ENCODE data around the gene MAG. TPM values are rescaled to one million over a fixed set of nuclear protein-coding genes. Genes with fewer than 3 reads are reported as not detected.

MAG gene
- total and polyA plus RNA-seq, 9 of the 15 experiments (the other 6 are each of a cell fraction or from before 2014, with no cell fraction given) = 0.11 to 10.0 (median 1.6) TPM

DNA sequence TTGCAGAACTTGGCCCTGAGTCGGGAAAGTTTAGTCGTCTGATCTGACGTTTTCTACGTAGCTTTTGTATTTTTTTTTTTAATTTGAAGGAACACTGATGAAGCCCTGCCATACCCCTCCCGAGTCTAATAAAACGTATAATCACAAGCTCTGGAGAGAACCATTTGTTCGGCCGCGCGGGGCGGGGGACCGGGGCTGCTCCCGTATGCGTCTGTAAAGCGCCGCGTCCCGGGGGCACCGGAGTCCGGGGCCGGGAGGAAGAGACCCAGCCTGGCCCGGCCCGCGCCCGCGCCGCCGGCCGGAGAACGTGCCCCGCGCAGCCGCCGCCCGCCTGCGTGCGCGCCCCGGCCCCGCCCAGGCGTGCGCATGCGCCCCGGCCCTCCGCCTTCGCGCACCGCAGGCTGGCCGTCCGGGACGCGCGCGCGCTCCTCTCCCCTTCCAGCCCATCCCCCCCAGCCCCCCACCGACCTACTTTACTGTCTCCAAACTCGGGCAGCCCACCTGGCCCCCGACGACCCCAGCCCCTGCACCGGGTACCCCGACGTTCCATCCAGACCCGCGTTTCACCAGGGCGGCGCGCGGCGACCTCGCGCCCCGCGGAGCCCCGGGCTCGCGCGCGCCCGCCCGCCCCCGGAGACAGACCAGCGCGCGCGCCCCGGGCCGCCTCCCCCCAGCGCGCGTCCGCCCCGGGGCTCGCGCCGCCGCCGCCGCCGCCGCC is 24.0 kb upstream of the MAG start (continued):
- TF ChIP-seq, protein P1, sequence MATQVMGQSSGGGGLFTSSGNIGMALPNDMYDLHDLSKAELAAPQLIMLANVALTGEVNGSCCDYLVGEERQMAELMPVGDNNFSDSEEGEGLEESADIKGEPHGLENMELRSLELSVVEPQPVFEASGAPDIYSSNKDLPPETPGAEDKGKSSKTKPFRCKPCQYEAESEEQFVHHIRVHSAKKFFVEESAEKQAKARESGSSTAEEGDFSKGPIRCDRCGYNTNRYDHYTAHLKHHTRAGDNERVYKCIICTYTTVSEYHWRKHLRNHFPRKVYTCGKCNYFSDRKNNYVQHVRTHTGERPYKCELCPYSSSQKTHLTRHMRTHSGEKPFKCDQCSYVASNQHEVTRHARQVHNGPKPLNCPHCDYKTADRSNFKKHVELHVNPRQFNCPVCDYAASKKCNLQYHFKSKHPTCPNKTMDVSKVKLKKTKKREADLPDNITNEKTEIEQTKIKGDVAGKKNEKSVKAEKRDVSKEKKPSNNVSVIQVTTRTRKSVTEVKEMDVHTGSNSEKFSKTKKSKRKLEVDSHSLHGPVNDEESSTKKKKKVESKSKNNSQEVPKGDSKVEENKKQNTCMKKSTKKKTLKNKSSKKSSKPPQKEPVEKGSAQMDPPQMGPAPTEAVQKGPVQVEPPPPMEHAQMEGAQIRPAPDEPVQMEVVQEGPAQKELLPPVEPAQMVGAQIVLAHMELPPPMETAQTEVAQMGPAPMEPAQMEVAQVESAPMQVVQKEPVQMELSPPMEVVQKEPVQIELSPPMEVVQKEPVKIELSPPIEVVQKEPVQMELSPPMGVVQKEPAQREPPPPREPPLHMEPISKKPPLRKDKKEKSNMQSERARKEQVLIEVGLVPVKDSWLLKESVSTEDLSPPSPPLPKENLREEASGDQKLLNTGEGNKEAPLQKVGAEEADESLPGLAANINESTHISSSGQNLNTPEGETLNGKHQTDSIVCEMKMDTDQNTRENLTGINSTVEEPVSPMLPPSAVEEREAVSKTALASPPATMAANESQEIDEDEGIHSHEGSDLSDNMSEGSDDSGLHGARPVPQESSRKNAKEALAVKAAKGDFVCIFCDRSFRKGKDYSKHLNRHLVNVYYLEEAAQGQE (IDR thresholded peaks at IDR 0.05; ENCODE audit: borderline replicate concordance) = no peak
- TF ChIP-seq, protein P1 (CRISPR knock-in tag; IDR thresholded peaks at IDR 0.05; ENCODE audit: low read depth) = no peak
- TF ChIP-seq, protein P2, sequence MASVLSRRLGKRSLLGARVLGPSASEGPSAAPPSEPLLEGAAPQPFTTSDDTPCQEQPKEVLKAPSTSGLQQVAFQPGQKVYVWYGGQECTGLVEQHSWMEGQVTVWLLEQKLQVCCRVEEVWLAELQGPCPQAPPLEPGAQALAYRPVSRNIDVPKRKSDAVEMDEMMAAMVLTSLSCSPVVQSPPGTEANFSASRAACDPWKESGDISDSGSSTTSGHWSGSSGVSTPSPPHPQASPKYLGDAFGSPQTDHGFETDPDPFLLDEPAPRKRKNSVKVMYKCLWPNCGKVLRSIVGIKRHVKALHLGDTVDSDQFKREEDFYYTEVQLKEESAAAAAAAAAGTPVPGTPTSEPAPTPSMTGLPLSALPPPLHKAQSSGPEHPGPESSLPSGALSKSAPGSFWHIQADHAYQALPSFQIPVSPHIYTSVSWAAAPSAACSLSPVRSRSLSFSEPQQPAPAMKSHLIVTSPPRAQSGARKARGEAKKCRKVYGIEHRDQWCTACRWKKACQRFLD (CRISPR knock-in tag; IDR thresholded peaks at IDR 0.05) = peak; percentile 98
- TF ChIP-seq PYGO2 (tag; IDR thresholded peaks at IDR 0.05) (no peak), OTX1 (CRISPR knock-in tag; IDR thresholded peaks at IDR 0.05) (no peak), ZNF695 (CRISPR knock-in tag; IDR thresholded peaks at IDR 0.05) (no peak), EP300 (IDR thresholded peaks at IDR 0.05; ENCODE audit: low read length) (no peak), SLC30A9 (CRISPR knock-in tag; IDR thresholded peaks at IDR 0.05) (no peak), BDP1 (IDR thresholded peaks at IDR 0.05; ENCODE audit: insufficient read depth, insufficient read length) (no peak)

All from K562 (cell line).